Embryonic facial prominence (tissue), 1 donor: Measurements from ENCODE around the gene STX2.
"Not testable (repeated sequence)": the region's sequence is repeated elsewhere in the genome, so short reads cannot be mapped to it uniquely, and the experiment has no call there.

Source experiments
- DNase-seq: peaks from one replicate; pipeline ENCODE4 v3.0.0-alpha.2; 2016; ENCODE audit errors: extremely low spot score

Gene STX2

DNA sequence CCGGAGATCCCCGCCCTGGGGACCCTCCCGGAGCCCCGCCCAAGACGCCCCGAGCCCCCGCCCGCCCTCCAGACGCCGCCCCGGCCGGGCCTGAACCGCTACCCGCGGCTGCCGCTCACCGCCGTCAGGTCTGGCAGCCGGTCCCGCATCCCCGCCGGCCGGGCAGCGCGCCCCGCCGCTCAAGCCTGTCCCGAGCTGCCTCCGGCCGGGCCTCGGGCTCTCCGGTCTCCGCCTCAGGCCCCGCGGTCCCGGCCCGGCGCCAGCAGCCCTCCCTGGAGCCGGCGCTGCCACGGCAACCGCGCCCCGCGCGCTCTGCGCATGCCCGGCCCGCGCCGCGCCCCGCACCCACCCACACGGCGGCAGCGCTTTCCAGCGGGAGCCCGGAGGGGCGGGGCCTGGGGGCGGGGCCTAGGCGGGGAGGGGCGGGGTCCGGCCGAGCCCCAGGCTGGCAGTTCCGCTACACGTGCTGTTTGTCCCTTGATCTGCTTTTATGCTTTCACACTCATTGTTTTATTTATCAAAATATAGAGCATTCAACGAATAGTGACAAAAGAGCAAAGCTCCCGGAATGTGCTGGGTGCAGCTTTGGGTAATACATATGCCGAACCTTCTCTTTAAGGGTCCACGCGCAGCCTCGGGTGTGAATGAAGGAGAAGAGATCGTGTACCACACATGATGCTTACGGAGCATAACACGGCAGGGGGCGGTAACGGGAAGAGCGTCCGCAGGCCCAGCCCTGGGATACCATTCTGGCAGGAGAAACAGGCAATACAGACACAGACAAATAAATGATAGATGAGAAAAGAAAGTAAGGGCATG, at the start of gene STX2:
TSS of gene STX2 (minus strand) at position 300 of the 819 bp plus-strand sequence. CDS start at position 149, 151 bp downstream.
- peak; percentile 62 for DNase-seq

DNA sequence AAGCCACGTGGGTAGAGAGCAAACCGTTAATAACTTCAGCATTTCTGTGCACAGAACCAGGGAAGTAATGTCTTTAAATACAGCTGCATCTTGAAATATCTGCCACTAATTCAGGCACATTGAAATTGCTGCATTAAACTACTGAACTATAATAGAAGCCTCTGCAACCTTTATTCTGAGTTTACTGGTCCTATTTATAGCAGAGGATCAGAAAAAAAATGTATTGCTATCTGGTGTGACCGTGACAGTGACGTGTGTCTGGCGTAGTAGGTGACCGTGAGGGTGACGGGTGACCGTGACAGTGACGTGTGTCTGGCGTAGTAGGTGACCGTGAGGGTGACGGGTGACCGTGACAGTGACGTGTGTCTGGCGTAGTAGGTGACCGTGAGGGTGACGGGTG, 48.1 kb upstream of the STX2 start:
- DNase-seq, result not testable (repeated sequence)

DNA sequence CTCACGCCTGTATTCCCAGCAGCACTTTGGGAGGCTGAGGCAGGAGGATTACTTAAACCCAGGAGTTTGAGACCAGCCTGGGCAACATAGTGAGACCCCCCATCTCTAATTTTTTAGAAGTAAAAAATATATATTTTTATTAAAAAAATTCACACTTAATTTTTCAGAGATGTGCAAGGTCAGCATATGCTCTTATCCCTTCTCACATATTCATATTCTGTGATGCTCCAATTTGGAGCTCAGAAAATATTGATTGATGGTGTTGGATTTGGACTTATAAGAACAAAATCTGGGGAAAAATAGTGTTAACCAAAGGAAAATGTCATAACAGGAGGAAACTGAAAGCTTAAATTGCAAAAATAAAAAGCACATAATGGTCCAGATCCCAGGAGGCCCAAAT, 42.5 kb upstream of the STX2 start:
- no peak for DNase-seq

DNA sequence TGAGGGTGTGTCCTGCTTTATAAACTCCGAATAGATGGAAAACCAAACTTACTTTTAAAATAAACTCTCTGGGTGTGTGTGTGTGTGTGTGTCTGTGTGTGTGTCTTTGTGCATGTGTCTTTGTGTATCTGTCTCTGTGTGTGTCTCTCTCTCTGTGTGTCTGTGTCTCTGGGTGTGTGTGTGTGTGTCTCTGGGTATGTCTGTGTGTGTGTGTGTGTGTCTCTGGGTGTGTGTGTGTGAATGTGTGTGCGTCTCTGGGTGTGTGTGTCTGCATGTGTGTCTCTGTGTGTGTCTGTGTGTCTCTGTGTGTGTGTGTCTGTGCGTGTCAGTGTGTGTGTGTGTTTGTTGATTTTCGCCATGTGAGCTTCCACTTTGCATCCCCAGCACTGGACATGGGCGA, 42.0 kb upstream of the STX2 start:
- DNase-seq, result no peak

DNA sequence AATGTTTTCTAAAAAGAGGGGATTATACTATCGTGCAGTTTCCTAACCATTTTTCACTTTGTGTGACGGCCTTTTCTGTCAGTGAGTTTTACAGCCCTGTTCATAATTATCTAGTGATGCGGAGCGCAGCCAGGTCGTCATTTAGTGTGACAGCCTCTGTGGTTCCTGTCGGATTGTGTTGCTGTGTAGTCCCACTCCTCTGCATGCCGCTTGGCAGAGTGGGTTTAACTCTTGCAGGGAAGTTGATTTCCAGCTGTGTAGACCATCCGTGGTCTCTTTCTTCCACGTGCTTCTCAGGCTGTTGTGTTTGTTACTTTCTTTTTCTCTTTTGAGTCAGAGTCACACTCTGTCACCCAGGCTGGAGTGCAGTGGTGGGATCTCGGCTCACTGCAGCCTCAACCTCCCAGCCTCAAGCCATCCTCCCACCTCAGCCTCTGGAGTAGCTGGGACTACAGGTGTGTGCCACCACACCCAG, 41.4 kb upstream of the STX2 start:
- DNase-seq, result no peak

DNA sequence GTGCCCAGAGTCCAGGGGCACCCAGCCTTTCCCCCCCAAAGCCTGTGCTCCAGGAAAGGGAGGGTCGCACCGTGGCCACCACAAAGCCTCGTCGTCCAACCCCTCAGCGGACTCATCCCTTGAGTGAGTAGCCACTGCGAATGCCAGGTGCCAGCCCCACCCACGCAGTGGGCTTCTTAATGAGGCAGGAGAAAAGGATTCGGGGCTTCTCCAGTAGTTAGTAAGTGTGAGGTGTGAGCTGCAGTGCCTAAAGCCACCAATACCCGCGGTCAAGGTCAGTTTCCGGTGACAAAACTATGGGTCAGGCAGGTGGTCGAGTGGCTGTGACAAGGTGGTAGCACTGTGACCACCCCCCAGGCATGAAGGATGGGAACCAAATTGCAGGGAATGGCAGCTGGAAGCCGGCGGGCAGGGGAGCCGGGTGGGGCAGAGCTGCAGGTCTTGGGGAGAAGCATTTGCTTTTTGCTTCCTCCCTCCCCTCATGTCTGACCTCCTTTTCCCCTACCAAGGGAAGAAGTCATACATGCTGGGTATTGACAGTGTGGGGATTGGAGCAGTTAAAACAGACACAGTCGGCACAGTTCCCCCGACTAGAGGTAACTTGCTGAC, 40.8 kb upstream of the STX2 start:
- DNase-seq, result no peak

DNA sequence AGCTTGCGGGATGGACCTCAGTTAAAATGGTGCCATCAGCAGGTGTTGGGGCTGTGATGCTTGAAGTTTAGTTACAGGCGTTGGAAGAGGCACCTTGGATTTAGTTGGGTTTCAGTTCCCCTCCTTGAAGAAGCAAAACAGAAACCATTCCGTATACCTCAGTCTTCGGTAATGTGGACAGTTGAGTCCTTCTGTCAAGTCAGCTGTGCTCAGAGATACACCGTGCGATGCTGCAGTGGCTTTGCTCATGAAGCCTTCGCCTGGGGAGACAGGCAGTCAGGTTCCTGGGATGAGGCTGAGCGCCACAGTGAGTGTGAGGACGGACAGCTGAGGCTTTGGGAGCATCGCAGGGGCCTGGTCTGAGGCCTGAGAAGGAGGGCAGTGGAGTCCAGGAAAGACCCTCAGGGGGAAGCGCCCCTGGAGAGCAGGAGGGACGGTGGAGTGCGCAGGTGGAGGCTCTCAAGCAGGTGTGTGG, 40.2 kb upstream of the STX2 start:
- DNase-seq, result no peak

DNA sequence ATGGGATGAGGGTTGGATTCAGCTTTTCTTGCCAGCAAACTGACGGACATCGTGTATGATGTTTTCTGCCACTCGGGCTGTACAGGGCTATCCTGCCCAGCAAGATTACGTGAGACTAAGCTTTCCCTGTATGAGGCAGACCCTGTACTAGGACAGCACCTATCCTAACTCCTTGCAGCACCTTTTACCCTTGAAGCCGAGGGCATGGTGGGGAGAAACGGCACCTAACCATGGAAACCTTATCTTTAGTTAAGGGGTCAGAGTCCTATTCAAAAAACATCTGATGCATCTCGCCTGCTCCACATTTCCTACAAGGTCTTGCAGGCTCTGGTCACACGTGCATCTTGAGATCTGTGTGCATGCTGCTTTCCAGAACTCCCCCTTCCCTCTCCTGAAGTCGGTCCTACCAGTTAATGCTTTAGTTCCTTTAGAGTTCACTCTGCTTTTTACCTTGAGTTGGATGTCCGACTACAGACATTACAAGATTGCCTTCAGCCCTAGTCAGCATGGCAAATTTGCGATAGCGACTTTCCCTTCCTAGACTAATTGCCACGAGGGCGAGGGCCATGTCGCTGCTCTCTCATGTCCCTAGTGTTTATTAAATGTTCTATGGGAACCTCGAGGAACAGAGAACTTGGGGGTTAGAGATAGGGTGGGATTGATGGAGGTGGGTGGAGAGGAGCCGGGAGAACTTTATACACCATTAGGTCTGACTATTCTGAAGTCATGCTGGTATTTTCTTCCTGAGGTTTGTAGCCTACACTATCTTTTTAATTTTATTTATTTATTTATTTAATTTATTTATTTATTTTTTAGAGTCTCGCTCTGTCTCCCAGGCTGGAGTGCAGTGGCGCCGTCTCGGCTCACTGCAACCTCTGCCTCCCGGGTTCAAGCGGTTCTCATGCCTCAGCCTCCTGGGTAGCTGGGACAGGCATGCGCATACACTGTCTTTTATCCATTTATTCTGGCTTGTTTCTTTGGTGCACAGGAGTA, 39.4 kb upstream of the STX2 start:
- no peak for DNase-seq

DNA sequence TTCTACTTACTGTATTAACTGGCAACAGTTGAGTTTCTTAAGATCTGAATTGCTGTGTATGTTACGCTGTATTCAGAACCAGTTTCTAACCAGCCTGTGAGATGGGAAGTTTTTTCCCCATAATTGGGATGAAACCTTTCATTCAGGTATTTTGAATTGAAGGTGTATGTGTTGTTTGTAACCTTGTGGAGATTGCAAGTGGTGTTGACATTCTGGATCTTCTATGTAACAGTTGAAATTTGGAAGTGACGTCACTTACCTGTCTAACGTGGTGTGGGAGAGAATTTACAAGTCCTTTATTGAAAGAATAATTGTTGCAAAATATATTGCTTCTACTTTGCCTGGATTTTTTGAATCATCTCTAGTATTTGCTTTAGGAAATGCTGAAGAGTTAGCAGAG, 38.3 kb upstream of the STX2 start:
- no peak for DNase-seq

DNA sequence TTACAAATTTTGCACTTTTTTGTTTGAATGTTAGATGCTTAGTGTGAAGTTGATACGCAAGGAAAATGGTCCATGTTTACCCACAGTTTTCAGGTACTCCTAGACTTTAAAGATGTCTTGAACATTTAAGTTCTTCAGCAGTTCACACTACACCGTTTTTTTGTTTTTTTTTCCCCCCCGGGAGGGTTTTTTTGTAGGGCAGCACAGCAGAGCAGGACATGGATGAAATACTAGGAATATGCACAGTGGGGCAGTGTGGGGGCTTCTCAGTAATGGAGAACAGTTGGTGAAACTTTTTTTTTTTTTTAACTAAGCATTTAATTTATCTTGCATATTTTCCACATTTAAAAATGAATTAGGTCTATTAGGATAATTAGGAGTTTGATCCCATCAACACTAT, 37.7 kb upstream of the STX2 start:
- DNase-seq, result no peak

DNA sequence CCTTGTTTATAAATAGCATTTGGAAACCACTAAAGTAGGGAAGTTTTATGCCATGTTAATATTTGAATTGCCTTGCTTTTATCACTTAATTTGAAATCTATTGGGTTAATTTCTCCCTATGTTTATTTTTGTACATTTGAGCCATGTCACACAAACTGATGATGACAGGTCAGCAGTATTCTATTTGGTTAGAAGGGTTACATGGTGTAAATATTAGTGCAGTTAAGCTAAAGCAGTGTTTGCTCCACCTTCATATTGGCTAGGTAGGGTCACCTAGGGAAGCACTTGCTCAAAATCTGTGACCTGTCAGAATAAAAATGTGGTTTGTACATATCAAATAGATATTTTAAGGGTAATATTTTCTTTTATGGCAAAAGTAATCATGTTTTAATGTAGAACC, 37.2 kb upstream of the STX2 start:
- DNase-seq, result no peak

DNA sequence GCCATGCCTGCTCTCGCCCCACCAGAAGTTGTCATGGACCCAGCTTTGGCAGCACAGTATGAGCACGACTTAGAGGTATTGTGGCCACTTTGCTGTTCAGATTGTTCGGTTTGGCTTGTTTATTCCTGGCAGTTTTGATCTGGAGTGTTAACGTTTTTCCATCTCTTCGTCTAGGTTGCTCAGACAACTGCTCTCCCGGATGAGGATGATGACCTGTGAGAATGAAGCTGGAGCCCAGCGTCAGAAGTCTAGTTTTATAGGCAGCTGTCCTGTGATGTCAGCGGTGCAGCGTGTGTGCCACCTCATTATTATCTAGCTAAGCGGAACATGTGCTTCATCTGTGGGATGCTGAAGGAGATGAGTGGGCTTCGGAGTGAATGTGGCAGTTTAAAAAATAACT, 36.7 kb upstream of the STX2 start:
- DNase-seq, result not testable (repeated sequence)

DNA sequence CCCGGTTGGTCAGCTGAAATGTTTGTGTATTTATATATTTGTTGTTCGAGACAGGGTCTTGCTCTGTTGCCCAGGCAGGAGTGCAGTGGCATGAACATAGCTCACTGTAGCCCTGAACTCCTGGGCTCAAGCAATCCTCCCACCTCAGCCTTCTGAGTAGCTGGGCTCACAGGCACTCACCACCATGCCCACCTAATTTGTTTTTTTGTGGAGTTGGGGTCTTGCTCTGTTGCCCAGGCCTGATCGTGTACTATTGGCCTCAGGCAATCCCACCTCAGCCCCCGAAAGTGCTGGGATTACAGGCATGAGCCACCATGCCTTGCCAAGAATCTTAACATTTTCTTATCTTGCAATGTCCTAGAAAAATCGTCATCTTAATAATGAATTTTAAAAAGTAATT, 36.1 kb upstream of the STX2 start:
- no peak for DNase-seq

DNA sequence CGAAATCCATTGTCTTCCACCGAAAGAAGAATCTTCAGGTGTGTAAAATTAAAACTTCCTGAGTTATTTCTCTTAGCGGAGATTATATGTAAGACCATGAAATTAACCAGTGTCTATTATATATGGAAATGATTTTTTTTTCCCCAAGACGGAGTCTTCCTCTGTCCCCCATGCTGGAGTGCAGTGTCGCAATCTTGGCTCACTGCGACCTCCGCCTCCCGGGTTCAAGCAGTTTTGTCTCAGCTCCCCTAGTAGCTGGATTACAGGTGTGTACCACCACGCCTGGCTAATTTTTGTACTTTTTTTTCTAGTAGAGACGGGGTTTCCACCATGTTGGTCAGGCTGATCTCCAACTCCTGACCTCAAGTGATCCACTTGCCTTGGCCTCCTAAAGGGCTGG, 35.6 kb upstream of the STX2 start:
- no peak for DNase-seq

DNA sequence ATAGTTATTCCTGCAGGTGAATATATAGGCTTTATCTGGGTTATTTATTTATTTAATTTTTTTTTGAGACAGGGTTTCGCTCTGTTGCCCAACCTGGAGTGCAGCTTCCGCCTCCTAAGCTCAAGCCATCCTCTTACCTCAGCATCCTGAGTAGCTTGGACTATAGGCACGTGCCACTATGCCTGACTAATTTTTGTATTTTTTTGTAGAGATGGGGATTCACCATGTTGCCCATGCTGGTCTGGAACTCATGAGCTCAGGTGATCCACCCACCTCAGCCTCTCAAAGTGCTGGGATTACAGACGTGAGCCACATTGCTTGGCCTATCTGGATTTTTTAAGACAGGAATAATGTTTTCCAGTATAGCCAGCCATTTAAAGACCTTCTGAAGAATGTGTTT, 34.8 kb upstream of the STX2 start:
- no peak for DNase-seq

DNA sequence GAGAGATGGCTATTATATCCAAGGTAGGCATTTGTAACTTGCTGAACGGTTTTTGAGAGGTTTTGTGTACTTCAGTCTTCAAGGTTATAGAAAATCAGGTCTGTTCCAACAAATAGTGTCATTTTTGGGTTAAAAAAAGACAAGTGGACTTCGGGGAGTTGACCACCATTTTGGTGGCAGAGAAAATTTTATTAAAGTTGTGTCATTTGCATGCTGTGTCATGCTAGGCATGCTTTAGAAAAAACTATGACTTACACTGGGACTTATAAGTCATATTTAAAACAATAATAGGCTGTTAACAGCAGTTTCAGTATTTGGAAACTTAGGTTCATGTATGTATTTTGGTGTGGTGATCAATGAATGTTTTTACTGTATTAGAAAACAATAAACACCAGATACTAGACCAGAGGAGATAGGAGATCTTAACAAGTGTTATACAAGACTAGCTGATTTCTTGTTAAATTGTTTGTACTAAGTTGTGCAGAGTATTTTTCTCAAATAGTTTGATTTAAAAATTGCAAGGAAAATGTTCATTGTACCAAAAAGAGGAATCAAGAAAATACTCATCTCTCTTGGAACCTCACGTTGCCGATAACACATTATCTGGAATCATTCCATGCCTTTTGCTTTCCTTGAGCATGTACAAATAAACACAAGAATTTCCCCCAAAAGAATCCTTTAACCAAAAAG, 34.2 kb upstream of the STX2 start:
- DNase-seq, result no peak

DNA sequence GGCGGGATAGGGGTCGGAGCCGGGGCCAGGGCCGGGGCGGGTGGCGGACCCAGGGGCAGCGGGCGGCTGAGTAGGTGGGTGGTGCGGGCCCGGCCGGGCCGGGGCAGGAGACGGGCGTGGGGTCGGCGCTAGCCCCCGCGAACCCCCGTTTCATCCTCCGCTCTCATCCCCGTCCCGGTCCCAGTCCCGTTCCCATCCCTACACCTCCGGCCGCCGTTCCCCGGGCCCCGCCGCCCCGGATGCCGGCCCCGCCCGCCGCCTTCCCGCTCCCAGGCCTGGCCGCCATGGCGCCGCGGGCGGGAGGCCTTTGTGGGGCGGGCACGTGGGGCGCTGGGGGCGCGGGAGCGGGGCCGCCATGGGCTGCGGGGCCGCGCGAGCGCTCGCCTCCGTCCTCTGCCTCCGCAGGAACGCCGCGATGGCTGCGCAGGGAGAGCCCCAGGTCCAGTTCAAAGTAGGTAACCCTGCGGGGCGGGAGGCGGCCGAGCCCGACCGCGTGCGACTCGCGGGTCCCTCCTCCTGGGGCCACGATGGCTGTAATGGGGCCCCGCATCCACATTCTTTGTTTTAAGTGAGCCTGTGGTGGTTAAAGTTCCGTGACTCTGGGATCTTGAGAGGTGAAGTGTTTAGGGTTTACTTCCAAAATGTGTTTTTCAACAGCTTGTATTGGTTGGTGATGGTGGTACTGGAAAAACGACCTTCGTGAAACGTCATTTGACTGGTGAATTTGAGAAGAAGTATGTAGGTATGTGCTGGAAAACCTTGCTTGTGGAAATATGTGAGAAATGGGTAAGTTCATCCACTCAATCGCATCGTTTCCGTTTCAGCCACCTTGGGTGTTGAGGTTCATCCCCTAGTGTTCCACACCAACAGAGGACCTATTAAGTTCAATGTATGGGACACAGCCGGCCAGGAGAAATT, 33.4 kb upstream of the STX2 start:
- no peak for DNase-seq

DNA sequence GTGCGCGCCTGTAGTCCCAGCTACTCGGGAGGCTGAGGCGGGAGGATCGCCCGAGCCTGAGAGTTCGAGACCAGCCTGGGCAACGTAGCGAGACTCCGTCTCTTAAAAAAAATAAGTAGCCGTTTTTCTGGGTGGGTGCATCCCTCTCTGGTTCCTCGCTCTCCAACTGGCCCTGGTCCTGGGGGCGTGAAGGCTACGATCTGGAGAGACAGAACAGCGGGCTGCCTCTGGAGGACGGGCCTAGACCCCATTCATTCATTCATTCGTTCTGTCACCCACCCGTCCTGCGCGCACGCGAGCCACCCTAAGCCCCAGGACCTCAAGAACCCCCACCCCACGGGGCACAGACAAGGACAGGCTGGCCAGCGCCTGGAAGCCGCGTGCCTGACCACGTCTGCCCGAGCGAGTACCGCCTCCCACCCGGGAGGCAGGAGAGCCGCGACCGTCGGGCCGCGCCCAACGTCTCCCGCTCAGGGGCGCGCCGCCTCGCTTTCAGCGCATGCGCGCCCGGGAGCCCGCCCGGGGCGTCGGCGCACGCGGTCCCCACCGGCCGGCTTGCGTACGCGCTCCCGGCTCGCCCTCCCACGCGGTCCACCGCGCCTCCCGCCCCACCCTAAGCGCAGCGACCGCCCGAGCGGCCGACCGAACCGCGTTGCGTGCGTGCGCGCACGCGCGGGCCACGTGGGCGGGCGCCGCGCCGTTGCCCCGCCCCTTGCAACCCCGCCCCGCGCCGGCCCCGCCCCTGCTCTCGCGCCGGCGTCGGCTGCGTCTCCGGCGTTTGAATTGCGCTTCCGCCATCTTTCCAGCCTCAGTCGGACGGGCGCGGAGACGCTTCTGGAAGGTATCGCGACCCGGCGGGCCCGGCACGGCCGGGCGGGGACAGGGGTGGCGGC, 32.5 kb upstream of the STX2 start, which contains the start of gene RAN:
TSS of gene RAN (plus strand) at position 781 of the 893 bp plus-strand sequence. CDS start 528 bp downstream, outside the sequence.
- DNase-seq, result peak; percentile 80
